Liver (tissue), 9 donors: ENCODE measurements around the gene ATG9B. TPM values are rescaled to one million over a fixed set of nuclear protein-coding genes. Genes with fewer than 3 reads are reported as not detected.

Experiments
- DNase-seq: peaks from one replicate; pipeline ENCODE4 v3.0.0-alpha.2; 2017; ENCODE audit warnings: low spot score
- H3K27ac ChIP-seq, 2 donors: one replicate each; pipeline ENCODE4 v1.7.0; 2013; ENCODE audit warnings: inconsistent platforms in 2 of 2, low read length in 2 of 2, control low read depth in 1 of 2, low read depth in 1 of 2, mild to moderate bottlenecking in 1 of 2
- H3K27me3 ChIP-seq, 4 donors: one replicate each; pipeline versions ENCODE4 v1.6.1 to v1.7.0; 2013; ENCODE audit warnings: low read length in 3 of 4, inconsistent platforms in 1 of 4, mild to moderate bottlenecking in 1 of 4, moderate library complexity in 1 of 4; ENCODE audit not compliant: control insufficient read depth in 4 of 4, insufficient read depth in 4 of 4
- H3K36me3 ChIP-seq, 4 donors: one replicate each; pipeline versions ENCODE4 v1.6.1 to v1.7.0; 2013; ENCODE audit warnings: low read length in 3 of 4, mild to moderate bottlenecking in 3 of 4, low read depth in 1 of 4, moderate library complexity in 1 of 4; ENCODE audit not compliant: control insufficient read depth in 4 of 4, insufficient read depth in 3 of 4
- H3K4me1 ChIP-seq, 4 donors: one replicate each; pipeline versions ENCODE4 v1.6.1 to v1.7.0; 2013; ENCODE audit warnings: low read length in 3 of 4, mild to moderate bottlenecking in 3 of 4, moderate library complexity in 1 of 4; ENCODE audit not compliant: control insufficient read depth in 4 of 4, insufficient read depth in 4 of 4
- H3K4me3 ChIP-seq, 3 donors: one replicate each; pipeline versions ENCODE4 v1.6.1 to v1.7.0; 2013; ENCODE audit warnings: low read length in 3 of 3, control low read depth in 1 of 3, low read depth in 1 of 3, mild to moderate bottlenecking in 1 of 3
- H3K9ac ChIP-seq, 2 donors: one replicate each; pipeline ENCODE4 v1.7.0; 2013; ENCODE audit warnings: low read length in 2 of 2, mild to moderate bottlenecking in 2 of 2, moderate library complexity in 2 of 2, control low read depth in 1 of 2, low read depth in 1 of 2
- H3K9me3 ChIP-seq, 4 donors: one replicate each; pipeline versions ENCODE4 v1.6.1 to v1.7.0; 2013; ENCODE audit warnings: low read length in 3 of 4; ENCODE audit not compliant: control insufficient read depth in 4 of 4
- EGR1 ChIP-seq, 2 donors: IDR thresholded peaks; 2 replicates each; pipeline ENCODE4 v1.6.1; 2016 to 2018; ENCODE audit warnings: antibody characterized with exemption in 2 of 2, low read depth in 2 of 2
- FOXA2 ChIP-seq: IDR thresholded peaks from 2 replicates; pipeline ENCODE4 v1.6.1; 2016; ENCODE audit warnings: antibody characterized with exemption
- HNF4A ChIP-seq, 2 donors: conservative IDR thresholded peaks; 2 replicates each; pipeline ENCODE4 v1.6.1; 2016; ENCODE audit warnings: antibody characterized with exemption in 2 of 2, mild to moderate bottlenecking in 2 of 2
- JUND ChIP-seq, 2 donors: IDR thresholded peaks; 2 replicates each; pipeline ENCODE4 v1.6.1; 2016; ENCODE audit warnings: antibody characterized with exemption in 2 of 2
- NR2F2 ChIP-seq: IDR thresholded peaks from 2 replicates; pipeline ENCODE4 v1.6.1; 2016; ENCODE audit warnings: antibody characterized with exemption
- RAD21 ChIP-seq, 2 donors: IDR thresholded peaks; 2 replicates each; pipeline ENCODE4 v1.6.1; 2016; ENCODE audit warnings: antibody characterized with exemption in 2 of 2, mild to moderate bottlenecking in 2 of 2
- RXRA ChIP-seq, 2 donors: IDR thresholded peaks; 2 replicates each; pipeline ENCODE4 v1.6.1; 2017 to 2018; ENCODE audit warnings: antibody characterized with exemption in 2 of 2, mild to moderate bottlenecking in 1 of 2
- TAF1 ChIP-seq: conservative IDR thresholded peaks from 2 replicates; pipeline ENCODE4 v1.6.1; 2016; ENCODE audit warnings: antibody characterized with exemption, mild to moderate bottlenecking
- YY1 ChIP-seq: IDR thresholded peaks from 2 replicates; pipeline ENCODE4 v1.6.1; 2016; ENCODE audit warnings: antibody characterized with exemption, mild to moderate bottlenecking
- WGBS: extraction: QIAGEN DNeasy Blood & Tissue Kit; methylation state at CpG from one replicate; pipeline ENCODE4 v1.1.7; 2013; 5-methylcytosine and 5-hydroxymethylcytosine counted together
- polyA plus RNA-seq, 2 donors: library from polyadenylated mRNA; stranded (reverse) in 1 of 2; unstranded in 1 of 2; fragments of 200-250 nt in 1 of 2; fragments of >200 nt in 1 of 2; fragmentation: Nextera tagmentation in 1 of 2; extraction: Ambion mirVana in 1 of 2; gene quantifications; one replicate each; pipeline versions ENCODE4 v1.2.1 to v1.2.3, GENCODE V29; 2013 to 2015
- total RNA-seq, 2 donors: library from RNA; depleted of rRNA; stranded (reverse); fragments of >200 nt; gene quantifications; one replicate each; pipeline ENCODE4 v1.2.3, GENCODE V29; 2014
- TF ChIP-seq, protein P1 (sequence below): IDR thresholded peaks from 2 replicates; pipeline ENCODE4 v1.6.1; 2016; ENCODE audit warnings: antibody characterized with exemption
- TF ChIP-seq, protein P2 (sequence below): IDR thresholded peaks from 2 replicates; pipeline ENCODE4 v1.6.1; 2016; ENCODE audit warnings: antibody characterized with exemption
- TF ChIP-seq, protein P3 (sequence below): IDR thresholded peaks from 2 replicates; pipeline ENCODE4 v1.6.1; 2016; ENCODE audit warnings: antibody characterized with exemption
- TF ChIP-seq, protein P4 (sequence below): IDR thresholded peaks from 2 replicates; pipeline ENCODE4 v1.6.1; 2016; ENCODE audit warnings: antibody characterized with exemption, mild to moderate bottlenecking
- donor health status: healthy.
- donor health status: healthy.
- donor health status: healthy.
- donor health status: healthy.
- donor health status: healthy.

ATG9B gene
- total and polyA plus RNA-seq, 4 donors, result 0.61 TPM; not detected in 3

DNA sequence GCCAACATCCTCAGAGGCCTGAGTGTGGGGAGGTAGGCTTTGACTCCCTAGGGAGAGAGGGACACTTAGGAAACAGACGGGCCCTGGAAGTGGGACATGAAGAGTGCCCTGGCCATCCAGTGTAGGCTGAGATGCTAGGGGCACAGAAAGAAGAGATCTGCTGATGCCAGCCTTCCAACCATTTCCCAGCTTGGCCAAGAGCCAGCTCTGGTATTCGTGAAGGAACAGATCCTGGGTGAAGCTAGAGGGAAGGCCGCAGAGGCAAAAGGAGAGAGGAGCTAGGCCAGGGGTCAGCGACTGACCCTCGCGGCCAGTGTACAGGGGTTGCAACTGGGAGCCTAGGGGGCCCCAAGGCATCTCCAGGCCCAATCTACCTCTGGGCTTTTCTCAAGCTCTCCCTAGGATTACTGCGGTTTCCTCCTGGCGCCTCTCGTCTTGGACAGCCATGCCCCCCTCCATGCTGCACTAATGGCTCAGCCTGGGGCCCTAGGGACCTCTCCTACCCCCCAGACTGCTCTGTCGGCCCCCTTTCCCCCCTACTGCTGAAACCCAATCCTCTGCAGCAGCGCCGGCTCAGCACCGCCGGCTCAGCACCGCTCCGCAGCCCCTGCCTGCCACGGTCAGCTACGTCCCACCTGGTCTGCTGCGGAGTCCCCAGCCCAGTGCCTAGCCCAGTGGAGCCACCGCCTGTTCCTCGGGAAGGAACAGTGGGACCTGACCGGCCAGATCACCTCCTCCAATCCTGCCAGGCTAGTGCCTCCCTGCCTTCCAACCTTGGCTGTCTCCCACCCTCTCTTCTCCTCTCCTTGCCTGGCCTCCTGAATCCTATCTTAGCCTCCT is 23.9 kb upstream of the ATG9B start, which contains the start of gene ASIC3:
Gene ASIC3 (plus strand): TSS at position 556 of the 840 bp plus-strand sequence. CDS start 355 bp downstream, outside the sequence.
- Histone ChIP-seq H3K27ac (no peak within 1 kb of the TSS), H3K4me3 (no peak within 1 kb of the TSS), H3K9me3 (no peaks in the 10 kb centered on the region), H3K36me3 (peaks cover 0 to 8% (median 0%) of the 10 kb centered on the region in 4 donors), H3K9ac (no peak within 1 kb of the TSS), H3K4me1 (peaks cover 0 to 2% (median 0%) of the 10 kb centered on the region in 4 donors), H3K27me3 (no peaks in the 10 kb centered on the region)
- TF ChIP-seq, protein P1, sequence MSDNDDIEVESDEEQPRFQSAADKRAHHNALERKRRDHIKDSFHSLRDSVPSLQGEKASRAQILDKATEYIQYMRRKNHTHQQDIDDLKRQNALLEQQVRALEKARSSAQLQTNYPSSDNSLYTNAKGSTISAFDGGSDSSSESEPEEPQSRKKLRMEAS, result no peak
- TF ChIP-seq EGR1 (IDR thresholded peaks at IDR 0.05; ENCODE audit: low read depth in 2 of 2), result no peak
- no peak for TF ChIP-seq TAF1
- TF ChIP-seq, protein P2, sequence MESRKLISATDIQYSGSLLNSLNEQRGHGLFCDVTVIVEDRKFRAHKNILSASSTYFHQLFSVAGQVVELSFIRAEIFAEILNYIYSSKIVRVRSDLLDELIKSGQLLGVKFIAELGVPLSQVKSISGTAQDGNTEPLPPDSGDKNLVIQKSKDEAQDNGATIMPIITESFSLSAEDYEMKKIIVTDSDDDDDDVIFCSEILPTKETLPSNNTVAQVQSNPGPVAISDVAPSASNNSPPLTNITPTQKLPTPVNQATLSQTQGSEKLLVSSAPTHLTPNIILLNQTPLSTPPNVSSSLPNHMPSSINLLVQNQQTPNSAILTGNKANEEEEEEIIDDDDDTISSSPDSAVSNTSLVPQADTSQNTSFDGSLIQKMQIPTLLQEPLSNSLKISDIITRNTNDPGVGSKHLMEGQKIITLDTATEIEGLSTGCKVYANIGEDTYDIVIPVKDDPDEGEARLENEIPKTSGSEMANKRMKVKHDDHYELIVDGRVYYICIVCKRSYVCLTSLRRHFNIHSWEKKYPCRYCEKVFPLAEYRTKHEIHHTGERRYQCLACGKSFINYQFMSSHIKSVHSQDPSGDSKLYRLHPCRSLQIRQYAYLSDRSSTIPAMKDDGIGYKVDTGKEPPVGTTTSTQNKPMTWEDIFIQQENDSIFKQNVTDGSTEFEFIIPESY, result no peak
- TF ChIP-seq RAD21 (IDR thresholded peaks at IDR 0.05), result no peak
- TF ChIP-seq, protein P3, sequence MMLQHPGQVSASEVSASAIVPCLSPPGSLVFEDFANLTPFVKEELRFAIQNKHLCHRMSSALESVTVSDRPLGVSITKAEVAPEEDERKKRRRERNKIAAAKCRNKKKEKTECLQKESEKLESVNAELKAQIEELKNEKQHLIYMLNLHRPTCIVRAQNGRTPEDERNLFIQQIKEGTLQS, result no peak
- TF ChIP-seq JUND (IDR thresholded peaks at IDR 0.05), result no peak
- DNase-seq, result no peak
- 79% methylated on average over 22 of the region's 22 CpGs for WGBS

DNA sequence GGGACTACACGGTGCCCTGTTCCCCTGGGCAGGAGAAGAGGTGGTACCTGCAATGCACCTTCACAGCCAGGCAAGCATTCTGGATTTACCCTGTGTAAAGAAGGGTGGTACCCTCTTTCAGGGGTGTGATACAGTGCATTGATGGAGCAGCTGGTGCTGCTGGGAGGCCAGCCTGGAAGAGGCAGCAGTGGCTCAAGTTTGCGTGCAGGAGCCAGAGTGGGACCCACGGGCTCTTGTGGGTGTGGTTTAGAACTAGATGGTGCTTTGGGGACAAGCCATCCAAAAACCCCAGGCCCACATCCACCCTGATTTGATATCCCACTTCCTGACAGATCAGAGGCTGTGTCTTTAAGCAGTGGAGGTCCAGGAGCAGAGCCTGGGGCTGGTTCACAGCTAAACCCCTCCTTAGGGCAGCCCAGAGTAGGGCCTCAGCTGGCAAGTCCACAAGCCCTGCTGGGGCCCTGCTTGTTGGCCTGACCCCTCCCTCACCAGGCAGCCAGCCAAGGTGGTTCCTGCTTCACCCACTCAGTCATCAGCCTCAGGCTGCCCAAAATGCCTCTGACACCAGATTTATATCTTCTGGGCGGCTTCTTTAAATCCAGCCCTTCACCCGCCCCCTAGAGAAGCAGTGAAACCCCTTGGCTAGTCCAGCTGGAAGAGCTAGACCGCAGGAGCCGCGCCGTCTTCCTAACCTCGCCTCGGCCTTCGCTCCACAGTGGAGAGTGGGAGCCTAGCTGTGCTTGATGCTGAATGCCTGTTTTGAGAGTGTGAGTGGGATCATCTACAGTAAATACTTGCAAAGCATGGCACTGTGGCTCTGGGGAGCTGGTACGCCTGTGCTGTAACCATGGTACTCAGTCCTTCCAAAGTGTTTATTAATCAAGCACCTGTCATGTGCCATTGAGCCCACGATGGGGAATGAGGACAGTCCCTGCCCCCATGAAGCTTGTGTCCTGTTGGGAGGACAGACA is 22.6 kb upstream of the ATG9B start:
- no peak overlapping the region for H3K4me3 ChIP-seq
- DNase-seq, result no peak
- 78% methylated on average over 14 of the region's 14 CpGs for WGBS
- H3K27me3 ChIP-seq, result no peaks in the 10 kb centered on the region
- TF ChIP-seq NR2F2, result no peak
- TF ChIP-seq, protein P1, result no peak
- no peak for TF ChIP-seq TAF1
- no peak for TF ChIP-seq EGR1 (IDR thresholded peaks at IDR 0.05; ENCODE audit: low read depth in 2 of 2)
- H3K9ac ChIP-seq, result no peak overlapping the region
- H3K36me3 ChIP-seq, result peaks cover 0 to 12% (median 0%) of the 10 kb centered on the region in 4 donors
- H3K27ac ChIP-seq, result no peak overlapping the region
- peaks cover 0 to 2% (median 0%) of the 10 kb centered on the region in 4 donors for H3K4me1 ChIP-seq
- no peaks in the 10 kb centered on the region for H3K9me3 ChIP-seq

DNA sequence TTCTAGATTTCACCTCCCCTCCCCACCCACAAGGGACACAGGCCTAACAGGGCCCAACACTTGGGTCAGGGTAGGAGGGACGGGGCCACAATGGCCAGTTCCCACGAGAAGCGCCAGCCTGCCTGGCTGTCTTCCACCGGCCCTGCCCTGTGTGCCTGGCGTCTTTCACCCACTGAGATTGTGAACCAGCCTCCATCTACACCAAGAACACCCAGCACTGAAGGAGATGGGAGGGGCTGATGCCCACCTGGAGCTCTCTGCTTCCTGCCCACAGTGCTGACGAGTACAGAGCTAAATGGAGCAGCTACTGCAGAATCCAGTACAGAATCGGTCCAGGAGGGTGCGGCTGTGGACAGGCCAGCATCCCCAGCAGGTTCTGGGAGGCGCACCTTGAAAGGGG is 21.7 kb upstream of the ATG9B start:
- 90% methylated on average over 9 of the region's 9 CpGs for WGBS
- peaks cover 0 to 2% (median 0%) of the 10 kb centered on the region in 4 donors for H3K4me1 ChIP-seq
- no peaks in the 10 kb centered on the region for H3K27me3 ChIP-seq
- H3K9me3 ChIP-seq, result no peaks in the 10 kb centered on the region
- no peak overlapping the region for H3K9ac ChIP-seq
- H3K36me3 ChIP-seq, result peaks cover 0 to 13% (median 0%) of the 10 kb centered on the region in 4 donors
- DNase-seq, result no peak
- H3K4me3 ChIP-seq, result no peak overlapping the region
- H3K27ac ChIP-seq, result no peak overlapping the region
- no peak for TF ChIP-seq YY1
- no peak for TF ChIP-seq EGR1 (IDR thresholded peaks at IDR 0.05; ENCODE audit: low read depth in 2 of 2)
- no peak for TF ChIP-seq RXRA (IDR thresholded peaks at IDR 0.05)
- no peak for TF ChIP-seq FOXA2
- TF ChIP-seq HNF4A (conservative IDR thresholded peaks at IDR 0.05), result no peak
- TF ChIP-seq RAD21 (IDR thresholded peaks at IDR 0.05), result no peak
- TF ChIP-seq, protein P2, result no peak
- TF ChIP-seq, protein P3, result no peak
- TF ChIP-seq NR2F2, result no peak
- TF ChIP-seq, protein P1, result no peak
- TF ChIP-seq, protein P4, sequence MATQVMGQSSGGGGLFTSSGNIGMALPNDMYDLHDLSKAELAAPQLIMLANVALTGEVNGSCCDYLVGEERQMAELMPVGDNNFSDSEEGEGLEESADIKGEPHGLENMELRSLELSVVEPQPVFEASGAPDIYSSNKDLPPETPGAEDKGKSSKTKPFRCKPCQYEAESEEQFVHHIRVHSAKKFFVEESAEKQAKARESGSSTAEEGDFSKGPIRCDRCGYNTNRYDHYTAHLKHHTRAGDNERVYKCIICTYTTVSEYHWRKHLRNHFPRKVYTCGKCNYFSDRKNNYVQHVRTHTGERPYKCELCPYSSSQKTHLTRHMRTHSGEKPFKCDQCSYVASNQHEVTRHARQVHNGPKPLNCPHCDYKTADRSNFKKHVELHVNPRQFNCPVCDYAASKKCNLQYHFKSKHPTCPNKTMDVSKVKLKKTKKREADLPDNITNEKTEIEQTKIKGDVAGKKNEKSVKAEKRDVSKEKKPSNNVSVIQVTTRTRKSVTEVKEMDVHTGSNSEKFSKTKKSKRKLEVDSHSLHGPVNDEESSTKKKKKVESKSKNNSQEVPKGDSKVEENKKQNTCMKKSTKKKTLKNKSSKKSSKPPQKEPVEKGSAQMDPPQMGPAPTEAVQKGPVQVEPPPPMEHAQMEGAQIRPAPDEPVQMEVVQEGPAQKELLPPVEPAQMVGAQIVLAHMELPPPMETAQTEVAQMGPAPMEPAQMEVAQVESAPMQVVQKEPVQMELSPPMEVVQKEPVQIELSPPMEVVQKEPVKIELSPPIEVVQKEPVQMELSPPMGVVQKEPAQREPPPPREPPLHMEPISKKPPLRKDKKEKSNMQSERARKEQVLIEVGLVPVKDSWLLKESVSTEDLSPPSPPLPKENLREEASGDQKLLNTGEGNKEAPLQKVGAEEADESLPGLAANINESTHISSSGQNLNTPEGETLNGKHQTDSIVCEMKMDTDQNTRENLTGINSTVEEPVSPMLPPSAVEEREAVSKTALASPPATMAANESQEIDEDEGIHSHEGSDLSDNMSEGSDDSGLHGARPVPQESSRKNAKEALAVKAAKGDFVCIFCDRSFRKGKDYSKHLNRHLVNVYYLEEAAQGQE, result no peak
- TF ChIP-seq TAF1, result no peak
